Measurements from ENCODE around the gene TMPRSS11B. TPM values are rescaled to one million over a fixed set of nuclear protein-coding genes. Genes with fewer than 3 reads are reported as not detected.

The TMPRSS11B gene
- total RNA-seq, 1 experiment from 2014 or later = not detected

GRCh38 chr4:68228568-68228967, 16.9 kb downstream of the TMPRSS11B start:
- no peak overlapping the region for H3K9ac ChIP-seq (ENCODE audit: low read length)
- H4K20me1 ChIP-seq (ENCODE audit: insufficient read depth) = no peaks in the 10 kb centered on the region
- no peaks in the 10 kb centered on the region for H3K27me3 ChIP-seq (ENCODE audit: insufficient read depth, low read length)
- no peaks in the 10 kb centered on the region for H3K4me1 ChIP-seq (ENCODE audit: control insufficient read depth in 1 of 2, insufficient read depth in 2 of 2, low read length in 2 of 2)
- H2AFZ ChIP-seq (ENCODE audit: low read depth, low read length, poor library complexity, severe bottlenecking) = no peak overlapping the region
- ChIA-PET POLR2A (no interaction called here), CTCF (no interaction called here), RAD21 (ENCODE audit: low non-redundant PET in 1 of 2, low total read pairs in 2 of 2, uncharacterized antibody in 2 of 2, unreplicated experiment in 2 of 2) (no interaction called here)
- BruUV-seq (replicated peaks) = no TSS peak
- H3K4me2 ChIP-seq (ENCODE audit: low read length) = no peak overlapping the region
- no peak for DNase-seq (ENCODE audit: low read depth, low spot score)
- no peaks in the 10 kb centered on the region for H3K79me2 ChIP-seq (ENCODE audit: insufficient read depth, low read length)
- no peaks in the 10 kb centered on the region; the same call in 1 of the 2 replicates for H3K9me2 ChIP-seq (ENCODE audit: insufficient read depth)
- ATAC-seq = no peak
- TF ChIP-seq POLR2AphosphoS5 (IDR thresholded peaks at IDR 0.05; ENCODE audit: low read depth, low read length) = no peak
- TF ChIP-seq SIN3A (IDR thresholded peaks at IDR 0.05; ENCODE audit: low read depth) = no peak
- TF ChIP-seq SRF (IDR thresholded peaks at IDR 0.05; ENCODE audit: low read depth) = no peak
- TF ChIP-seq REST (IDR thresholded peaks at IDR 0.05; ENCODE audit: low read depth) = no peak
- no peak for TF ChIP-seq ELF1 (IDR thresholded peaks at IDR 0.05; ENCODE audit: borderline replicate concordance, low read depth)
- no peak for TF ChIP-seq EZH2phosphoT487 (IDR thresholded peaks at IDR 0.05; ENCODE audit: borderline replicate concordance)
- TF ChIP-seq YY1 (IDR thresholded peaks at IDR 0.05; ENCODE audit: extremely low read depth, insufficient replicate concordance, low read depth, low read length) = no peak
- no peak overlapping the region for H3K27ac ChIP-seq (ENCODE audit: low read depth, low read length)
- no peaks in the 10 kb centered on the region for H3K36me3 ChIP-seq (ENCODE audit: control insufficient read depth in 1 of 2, insufficient read depth in 2 of 2, low read length in 2 of 2)
- no peak overlapping the region for H3K4me3 ChIP-seq (replicated peaks in 1 of 2; ENCODE audit: low read depth in 1 of 2, low read length in 2 of 2)
- intact Hi-C loops (cut with micrococcal nuclease) = no loop called here
- H3K9me3 ChIP-seq (ENCODE audit: control insufficient read depth in 1 of 2, insufficient read depth in 1 of 2, low read depth in 1 of 2, low read length in 2 of 2) = no peaks in the 10 kb centered on the region

DNA sequence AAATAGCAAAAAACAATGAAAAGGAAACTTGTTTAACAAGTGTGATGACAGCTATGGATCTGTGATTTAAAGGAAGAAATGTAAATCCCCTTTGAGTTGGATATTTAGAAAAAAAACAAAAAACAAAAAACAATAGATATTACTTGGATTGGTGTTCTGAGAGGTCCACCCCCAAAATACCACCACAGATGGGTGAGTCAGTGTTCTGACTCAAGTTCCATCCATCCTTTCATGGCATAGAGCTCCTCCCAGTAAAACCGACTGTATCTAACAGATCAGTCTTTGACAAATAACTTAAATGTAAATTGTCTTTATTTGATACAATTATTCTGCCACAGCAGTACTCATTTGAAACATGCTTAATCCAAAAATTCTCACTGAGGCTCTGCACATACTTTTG, 27.4 kb downstream of the TMPRSS11B start:
- CTCF ChIA-PET = no interaction called here
- no peaks in the 10 kb centered on the region for H3K27me3 ChIP-seq (ENCODE audit: insufficient read depth, low read length)
- ATAC-seq (no peak), DNase-seq (ENCODE audit: low read depth, low spot score) (no peak)
- intact Hi-C loops (cut with micrococcal nuclease) = no loop called here
- no peak overlapping the region for H3K9ac ChIP-seq (ENCODE audit: low read length)
- no TSS peak for BruUV-seq (replicated peaks)
- H3K4me1 ChIP-seq (ENCODE audit: control insufficient read depth in 1 of 2, insufficient read depth in 2 of 2, low read length in 2 of 2) = no peaks in the 10 kb centered on the region
- no peak overlapping the region for H3K4me3 ChIP-seq (replicated peaks in 1 of 2; ENCODE audit: low read depth in 1 of 2, low read length in 2 of 2)
- RAD21 ChIA-PET (ENCODE audit: low non-redundant PET in 1 of 2, low total read pairs in 2 of 2, uncharacterized antibody in 2 of 2, unreplicated experiment in 2 of 2) = no interaction called here
- H3K4me2 ChIP-seq (ENCODE audit: low read length) = no peak overlapping the region
- H3K27ac ChIP-seq (ENCODE audit: low read depth, low read length) = no peak overlapping the region
- H3K9me3 ChIP-seq (ENCODE audit: control insufficient read depth in 1 of 2, insufficient read depth in 1 of 2, low read depth in 1 of 2, low read length in 2 of 2) = no peaks in the 10 kb centered on the region
- no peaks in the 10 kb centered on the region for H4K20me1 ChIP-seq (ENCODE audit: insufficient read depth)
- H3K79me2 ChIP-seq (ENCODE audit: insufficient read depth, low read length) = no peaks in the 10 kb centered on the region
- H3K36me3 ChIP-seq (ENCODE audit: control insufficient read depth in 1 of 2, insufficient read depth in 2 of 2, low read length in 2 of 2) = no peaks in the 10 kb centered on the region
- no peak for TF ChIP-seq ZNF274 (IDR thresholded peaks at IDR 0.05; ENCODE audit: low read depth, low read length)
- TF ChIP-seq POLR2A (IDR thresholded peaks at IDR 0.05; ENCODE audit: borderline replicate concordance, extremely low read depth, insufficient read depth, insufficient read length) = no peak
- no peaks in the 10 kb centered on the region for H3K9me2 ChIP-seq (ENCODE audit: insufficient read depth)
- POLR2A ChIA-PET = no interaction called here
- no peak overlapping the region for H2AFZ ChIP-seq (ENCODE audit: low read depth, low read length, poor library complexity, severe bottlenecking)
